Cardiac muscle cell (in vitro differentiated cells and primary cell): ENCODE data around the gene TTLL5. TPM values are rescaled to one million over a fixed set of nuclear protein-coding genes. Genes with fewer than 3 reads are reported as not detected.

Experiments
- DNase-seq, 2 donors: peaks; one replicate each; pipeline versions ENCODE4 v3.0.0 to v3.0.0-alpha.2; 2010 to 2017; ENCODE audit warnings: low read depth in 1 of 2, low spot score in 1 of 2
- H3K27ac ChIP-seq: fragments of 200-600 bp; sonication (generic); 2 replicates; pipeline ENCODE4 v1.5.1; 2016
- H3K27me3 ChIP-seq: fragments of 200-600 bp; sonication (generic); 2 replicates; pipeline ENCODE4 v1.6.0; 2016; ENCODE audit warnings: control low read depth
- H3K36me3 ChIP-seq: fragments of 200-600 bp; sonication (generic); 2 replicates; pipeline ENCODE4 v1.5.1; 2016; ENCODE audit warnings: control low read depth
- H3K4me1 ChIP-seq: fragments of 200-600 bp; sonication (generic); 2 replicates; pipeline ENCODE4 v1.8.1; 2017; ENCODE audit warnings: low read depth, mild to moderate bottlenecking, mixed run types
- H3K4me3 ChIP-seq: fragments of 200-600 bp; sonication (generic); 2 replicates; pipeline ENCODE4 v1.5.1; 2016; ENCODE audit warnings: mild to moderate bottlenecking
- H3K9me3 ChIP-seq: fragments of 200-600 bp; sonication (generic); 2 replicates; pipeline ENCODE4 v1.5.1; 2017; ENCODE audit warnings: low read depth, mild to moderate bottlenecking, control low read depth
- polyA plus RNA-seq: library from polyadenylated mRNA; unstranded; fragments of >200 nt; fragmentation: Nextera tagmentation; extraction: Ambion mirVana; gene quantifications from 2 replicates; pipeline ENCODE4 v1.2.1, GENCODE V29; 2016
- total RNA-seq: library from RNA; depleted of rRNA; stranded (reverse); fragments of >200 nt; gene quantifications from 2 replicates; pipeline ENCODE4 v1.2.3, GENCODE V29; 2016
- TF ChIP-seq, protein P1 (sequence below): IDR thresholded peaks from 2 replicates; pipeline ENCODE4 v1.5.1; 2012; ENCODE audit warnings: low read depth, mild to moderate bottlenecking, low read length

TTLL5 gene
- total and polyA plus RNA-seq, 2 experiments from 2014 or later, result 24.1 to 28.4 TPM

DNA sequence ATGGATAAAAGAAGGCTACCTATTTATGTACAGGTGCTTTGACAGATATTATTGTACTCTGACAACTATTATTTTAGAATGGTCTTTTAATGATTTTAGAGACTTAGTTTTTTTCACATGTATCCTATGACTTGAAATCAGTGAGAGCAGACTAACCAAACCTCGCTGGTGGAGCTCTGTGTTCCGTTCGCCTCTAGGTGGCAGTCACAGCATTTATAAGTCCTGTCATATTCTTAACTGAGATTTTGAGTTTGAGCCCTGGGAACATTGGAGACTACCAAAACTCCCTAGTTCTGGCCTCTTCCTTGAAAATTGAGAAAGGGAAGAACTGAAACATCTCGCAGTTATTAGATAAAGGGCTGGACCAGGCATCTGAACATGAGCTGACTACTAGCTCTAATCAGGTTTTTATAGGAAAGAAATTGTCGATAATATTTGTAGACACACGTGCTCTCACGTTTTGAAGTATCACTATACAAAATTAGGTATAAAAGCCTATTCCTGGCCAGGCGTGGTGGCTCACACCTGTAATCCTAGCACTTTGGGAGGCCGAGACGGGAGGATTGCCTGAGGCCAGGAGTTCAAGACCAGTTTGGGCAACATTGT lies 48.3 kb downstream of the TTLL5 start:
- Histone ChIP-seq H3K4me1 (peaks cover 8% of the 10 kb centered on the region), H3K27me3 (no peaks in the 10 kb centered on the region), H3K4me3 (no peak overlapping the region), H3K36me3 (peaks cover 10% of the 10 kb centered on the region), H3K27ac (no peak overlapping the region), H3K9me3 (no peaks in the 10 kb centered on the region)
- peak; percentile 86 to 91 for DNase-seq
- TF ChIP-seq, protein P1, sequence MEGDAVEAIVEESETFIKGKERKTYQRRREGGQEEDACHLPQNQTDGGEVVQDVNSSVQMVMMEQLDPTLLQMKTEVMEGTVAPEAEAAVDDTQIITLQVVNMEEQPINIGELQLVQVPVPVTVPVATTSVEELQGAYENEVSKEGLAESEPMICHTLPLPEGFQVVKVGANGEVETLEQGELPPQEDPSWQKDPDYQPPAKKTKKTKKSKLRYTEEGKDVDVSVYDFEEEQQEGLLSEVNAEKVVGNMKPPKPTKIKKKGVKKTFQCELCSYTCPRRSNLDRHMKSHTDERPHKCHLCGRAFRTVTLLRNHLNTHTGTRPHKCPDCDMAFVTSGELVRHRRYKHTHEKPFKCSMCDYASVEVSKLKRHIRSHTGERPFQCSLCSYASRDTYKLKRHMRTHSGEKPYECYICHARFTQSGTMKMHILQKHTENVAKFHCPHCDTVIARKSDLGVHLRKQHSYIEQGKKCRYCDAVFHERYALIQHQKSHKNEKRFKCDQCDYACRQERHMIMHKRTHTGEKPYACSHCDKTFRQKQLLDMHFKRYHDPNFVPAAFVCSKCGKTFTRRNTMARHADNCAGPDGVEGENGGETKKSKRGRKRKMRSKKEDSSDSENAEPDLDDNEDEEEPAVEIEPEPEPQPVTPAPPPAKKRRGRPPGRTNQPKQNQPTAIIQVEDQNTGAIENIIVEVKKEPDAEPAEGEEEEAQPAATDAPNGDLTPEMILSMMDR, result peak; percentile 82

GRCh38 chr14:75711105-75711795 lies 50.2 kb downstream of the TTLL5 start:
- TF ChIP-seq, protein P1, result peak; percentile 93
- peak overlapping the region; percentile 72 for H3K27ac ChIP-seq
- no peaks in the 10 kb centered on the region for H3K9me3 ChIP-seq
- peaks cover 8% of the 10 kb centered on the region for H3K4me1 ChIP-seq
- DNase-seq, result peak; percentile 62 to 80
- H3K27me3 ChIP-seq, result no peaks in the 10 kb centered on the region
- H3K36me3 ChIP-seq, result peaks cover 6% of the 10 kb centered on the region
- H3K4me3 ChIP-seq, result no peak overlapping the region

DNA sequence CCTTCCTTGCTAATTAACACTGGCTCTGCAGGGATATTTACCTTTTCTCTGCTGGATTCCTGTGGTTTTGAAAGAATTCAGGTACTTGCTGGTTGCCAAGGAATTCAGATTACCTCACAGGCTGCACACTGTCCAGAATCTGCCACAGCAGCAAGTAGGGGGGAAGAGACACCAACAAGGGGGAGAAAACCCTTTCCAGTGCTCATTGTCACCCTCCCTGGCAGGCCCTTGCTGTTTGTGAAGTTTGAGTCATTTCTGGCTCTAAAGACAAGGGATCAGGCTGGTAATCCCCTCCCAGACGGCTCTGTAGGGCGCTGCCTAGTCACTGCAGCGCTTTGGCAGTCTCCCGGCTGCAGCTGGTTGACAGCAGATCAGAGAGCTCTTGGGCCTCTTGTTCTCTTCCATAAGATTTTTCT lies 50.8 kb downstream of the TTLL5 start:
- no peaks in the 10 kb centered on the region for H3K27me3 ChIP-seq
- no peak overlapping the region for H3K4me3 ChIP-seq
- TF ChIP-seq, protein P1, result no peak
- H3K4me1 ChIP-seq, result peaks cover 8% of the 10 kb centered on the region
- H3K27ac ChIP-seq, result peak overlapping the region; percentile 72
- H3K9me3 ChIP-seq, result no peaks in the 10 kb centered on the region
- peaks cover 5% of the 10 kb centered on the region for H3K36me3 ChIP-seq
- DNase-seq, result peak; percentile 62 to 84

DNA sequence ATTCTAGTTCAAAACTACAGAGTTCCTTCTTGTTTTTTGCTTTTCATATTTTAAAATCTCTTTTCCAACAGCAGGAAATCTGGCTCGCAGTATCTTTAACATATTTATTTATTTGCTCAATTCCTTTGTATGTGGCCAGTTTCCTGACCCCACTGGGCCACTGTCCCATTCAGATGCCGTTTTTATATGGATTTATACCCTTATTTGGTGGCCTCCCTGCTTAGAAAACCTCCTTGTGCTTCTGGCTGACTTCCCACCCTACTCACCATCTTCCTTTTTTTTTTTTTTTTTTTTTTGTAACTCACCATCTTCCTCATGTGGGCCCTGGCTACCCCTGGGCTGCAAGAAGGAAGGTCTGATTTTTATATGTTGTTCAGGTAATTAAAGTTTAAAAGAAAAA lies 53.9 kb downstream of the TTLL5 start:
- Histone ChIP-seq H3K27ac (no peak overlapping the region), H3K9me3 (no peaks in the 10 kb centered on the region), H3K27me3 (no peaks in the 10 kb centered on the region), H3K4me3 (no peak overlapping the region), H3K4me1 (peaks cover 8% of the 10 kb centered on the region), H3K36me3 (peaks cover 3% of the 10 kb centered on the region)
- no peak for DNase-seq
- TF ChIP-seq, protein P1, result no peak

DNA sequence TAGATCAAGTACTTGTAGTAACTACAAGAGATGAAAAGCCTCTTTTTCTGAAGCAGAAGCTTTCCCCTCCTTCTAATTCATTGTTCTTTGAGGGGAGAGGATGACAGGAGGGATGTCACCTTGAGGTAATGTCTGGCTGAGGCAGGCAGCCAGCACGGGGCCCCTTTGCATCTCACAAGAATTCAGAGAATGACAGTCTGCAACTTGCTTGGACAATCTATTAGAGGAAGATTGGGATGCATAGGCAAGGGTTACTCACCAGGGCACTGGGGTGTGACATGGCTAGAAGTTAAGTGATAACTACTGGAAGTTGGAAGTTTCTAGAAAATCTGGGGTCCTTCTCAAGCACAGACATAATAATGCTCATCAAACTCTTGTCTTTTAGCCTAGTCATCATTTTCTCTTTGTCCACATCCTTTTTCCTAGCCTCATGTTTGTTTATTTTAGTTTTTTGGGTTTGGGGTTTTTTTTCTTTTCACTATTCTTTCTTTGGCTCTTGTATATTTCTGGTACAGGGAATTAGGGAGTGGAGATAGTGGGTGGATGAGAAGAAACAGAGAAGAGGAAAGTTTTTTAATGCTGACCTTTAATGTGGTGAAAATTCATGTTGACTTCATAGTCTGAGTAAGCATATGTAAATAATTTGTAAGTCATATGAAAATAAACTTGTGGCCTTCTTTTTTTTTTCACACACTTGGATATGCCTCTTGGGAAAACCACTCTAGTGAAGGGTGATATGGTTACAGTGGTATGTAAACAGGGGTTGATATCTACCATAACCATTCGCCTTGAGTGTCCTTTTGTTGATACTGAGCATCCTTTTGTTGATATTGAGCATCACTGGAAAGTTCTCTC lies 55.1 kb downstream of the TTLL5 start:
- H3K4me3 ChIP-seq, result no peak overlapping the region
- H3K9me3 ChIP-seq, result no peaks in the 10 kb centered on the region
- H3K36me3 ChIP-seq, result peaks cover 6% of the 10 kb centered on the region
- no peak overlapping the region for H3K27ac ChIP-seq
- H3K4me1 ChIP-seq, result peaks cover 8% of the 10 kb centered on the region
- H3K27me3 ChIP-seq, result no peaks in the 10 kb centered on the region
- DNase-seq, result no peak
- TF ChIP-seq, protein P1, result no peak
